Cardiac fibroblast (primary cell): ENCODE measurements around the gene PTPN13.
A peak's percentile ranks its signal among the peaks of the same experiment; 100 is the strongest.

ENCODE experiments used
- DNase-seq, 2 donors: peaks; one replicate each; pipeline versions ENCODE4 v3.0.0 to v3.0.0-alpha.2; 2010; ENCODE audit warnings: low read depth in 2 of 2
- H3K4me3 ChIP-seq, 2 donors: replicated peaks in 1 of 2; 1 replicate in 1 of 2; 2 replicates in 1 of 2; pipeline ENCODE4 v1.5.1; 2011; ENCODE audit warnings: low read depth in 2 of 2, low read length in 2 of 2, mild to moderate bottlenecking in 2 of 2, moderate library complexity in 1 of 2
- CTCF ChIP-seq: IDR thresholded peaks from one replicate; pipeline ENCODE4 v1.5.1; 2011; ENCODE audit warnings: low read depth, mild to moderate bottlenecking, low read length, inconsistent platforms

Gene PTPN13

GRCh38 chr4:86596807-86597206 is 2.7 kb downstream of the PTPN13 start:
- no peak overlapping the region for H3K4me3 ChIP-seq
- peak; percentile 25 to 33 for DNase-seq
- TF ChIP-seq CTCF: no peak

GRCh38 chr4:86600007-86600653 is 6.0 kb downstream of the PTPN13 start:
- H3K4me3 ChIP-seq: no peak overlapping the region
- no peak for TF ChIP-seq CTCF
- DNase-seq: no peak

- TF ChIP-seq CTCF: no peak
These were observed 9.3 kb downstream of the PTPN13 start for GRCh38 chr4:86603311-86603885.

GRCh38 chr4:86606809-86607208 is 12.7 kb downstream of the PTPN13 start:
- DNase-seq: no peak
- H3K4me3 ChIP-seq: no peak overlapping the region
- no peak for TF ChIP-seq CTCF

More at GRCh38 chr4:86603311-86603885, 9.3 kb downstream of the PTPN13 start:
- no peak for DNase-seq
- H3K4me3 ChIP-seq: no peak overlapping the region

GRCh38 chr4:86608757-86609375 is 14.8 kb downstream of the PTPN13 start:
- DNase-seq: no peak
- H3K4me3 ChIP-seq: no peak overlapping the region
- no peak for TF ChIP-seq CTCF

GRCh38 chr4:86611757-86612156 is 17.6 kb downstream of the PTPN13 start:
- DNase-seq: no peak
- TF ChIP-seq CTCF: no peak
- no peak overlapping the region for H3K4me3 ChIP-seq
